Upper lobe of right lung (tissue), 1 donor: Measurements from ENCODE around the gene GLCCI1. TPM values are rescaled to one million over a fixed set of nuclear protein-coding genes. Genes with fewer than 3 reads are reported as not detected.

Experiments used
- ATAC-seq: fragments of 200-7000 bp; cut with Tn5 transposase; one replicate; pipeline ENCODE4 v1.9.1; 2020; ENCODE audit warnings: mild to moderate bottlenecking, moderate library complexity
- DNase-seq: peaks from one replicate; pipeline ENCODE4 v3.0.0-alpha.2; 2020
- H3K27ac ChIP-seq: fragments of 200-600 bp; one replicate; pipeline ENCODE4 v1.8.0; 2022
- H3K27me3 ChIP-seq: fragments of 200-600 bp; one replicate; pipeline ENCODE4 v1.8.0; 2022; ENCODE audit warnings: mild to moderate bottlenecking
- H3K36me3 ChIP-seq: fragments of 200-600 bp; one replicate; pipeline ENCODE4 v1.8.0; 2022
- H3K4me1 ChIP-seq: fragments of 200-600 bp; one replicate; pipeline ENCODE4 v1.8.0; 2022
- H3K4me3 ChIP-seq: fragments of 200-600 bp; one replicate; pipeline ENCODE4 v1.8.0; 2022; ENCODE audit warnings: mild to moderate bottlenecking
- H3K9me3 ChIP-seq: fragments of 200-600 bp; one replicate; pipeline ENCODE4 v1.8.0; 2022
- intact Hi-C: fragments of 100-400 bp; cut with DNase I; formaldehyde crosslinking; loops from one replicate; pipeline ENCODE4 v1.11.0; 2022
- long read RNA-seq: library from polyadenylated mRNA; unstranded; transcript quantifications from one replicate; pipeline ENCODE4 v2.0.0, GENCODE V29; 2021
- total RNA-seq: library from RNA; stranded (reverse); fragmentation: NEBNext Ultra II Directional; extraction: Animal tissue kit (Norgen Biotek cat#: 25700); gene quantifications from one replicate; pipeline ENCODE4 v1.2.1, GENCODE V29; 2021
- TF ChIP-seq, protein P1 (sequence below): fragments of 200-600 bp; IDR thresholded peaks from one replicate; pipeline ENCODE4 v1.8.0; 2022; ENCODE audit warnings: antibody characterized with exemption
- donor health status: DM: no; HTN: yes; CAD: no; lungs with severe emphysema.

The GLCCI1 gene
- total RNA-seq, result 45.1 TPM
- long read RNA-seq, full-length matches to known transcripts, result 11 of 30 reads
- long read RNA-seq, partial matches to known transcripts, result 0 of 30 reads
- long read RNA-seq, other reads (novel, unspliced or antisense), result 19 of 30 reads

DNA sequence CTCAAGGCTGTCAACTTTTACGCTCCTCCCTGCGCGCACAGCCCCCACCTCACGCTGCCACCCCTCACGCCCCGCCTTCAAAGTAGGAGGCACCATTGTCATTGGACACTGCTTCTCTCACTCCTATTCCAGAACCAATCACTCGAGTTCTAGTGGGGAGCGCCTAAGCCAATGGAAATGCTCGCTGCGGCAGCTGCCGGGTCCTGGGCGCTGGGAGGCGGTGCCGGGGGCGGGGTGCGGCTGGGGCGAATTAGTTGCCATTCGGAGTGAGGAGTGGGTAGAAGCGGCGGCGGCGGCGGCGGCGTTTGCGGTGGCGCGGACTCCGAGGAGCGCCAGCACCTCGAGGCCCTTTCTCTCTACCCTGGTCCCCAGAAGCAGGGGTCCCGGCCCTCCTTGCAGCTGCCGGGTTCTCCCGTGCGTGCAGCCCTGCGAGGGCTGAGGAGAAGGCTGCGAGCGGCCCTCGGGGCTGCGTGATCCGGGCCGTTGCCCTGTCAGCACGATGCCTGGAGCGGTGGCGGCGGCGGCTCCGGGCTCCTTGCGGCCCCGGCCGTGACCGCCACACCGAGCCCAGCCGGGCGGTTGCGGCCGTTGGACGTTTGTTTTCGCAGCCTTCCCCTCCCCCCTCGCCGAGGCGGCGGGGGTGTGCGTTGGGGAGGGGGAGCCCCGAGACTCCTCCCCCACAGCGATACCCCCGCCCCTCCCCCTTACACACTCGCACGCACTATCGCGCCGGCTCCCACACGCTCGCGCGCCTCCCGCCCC lies at the start of gene GLCCI1:
Gene GLCCI1, plus strand, starts transcription at position 253 of the 762 bp plus-strand sequence. CDS start 555 bp downstream, outside the sequence.
- peak within 1 kb of the TSS; percentile 96 for H3K27ac ChIP-seq
- TF ChIP-seq, protein P1, sequence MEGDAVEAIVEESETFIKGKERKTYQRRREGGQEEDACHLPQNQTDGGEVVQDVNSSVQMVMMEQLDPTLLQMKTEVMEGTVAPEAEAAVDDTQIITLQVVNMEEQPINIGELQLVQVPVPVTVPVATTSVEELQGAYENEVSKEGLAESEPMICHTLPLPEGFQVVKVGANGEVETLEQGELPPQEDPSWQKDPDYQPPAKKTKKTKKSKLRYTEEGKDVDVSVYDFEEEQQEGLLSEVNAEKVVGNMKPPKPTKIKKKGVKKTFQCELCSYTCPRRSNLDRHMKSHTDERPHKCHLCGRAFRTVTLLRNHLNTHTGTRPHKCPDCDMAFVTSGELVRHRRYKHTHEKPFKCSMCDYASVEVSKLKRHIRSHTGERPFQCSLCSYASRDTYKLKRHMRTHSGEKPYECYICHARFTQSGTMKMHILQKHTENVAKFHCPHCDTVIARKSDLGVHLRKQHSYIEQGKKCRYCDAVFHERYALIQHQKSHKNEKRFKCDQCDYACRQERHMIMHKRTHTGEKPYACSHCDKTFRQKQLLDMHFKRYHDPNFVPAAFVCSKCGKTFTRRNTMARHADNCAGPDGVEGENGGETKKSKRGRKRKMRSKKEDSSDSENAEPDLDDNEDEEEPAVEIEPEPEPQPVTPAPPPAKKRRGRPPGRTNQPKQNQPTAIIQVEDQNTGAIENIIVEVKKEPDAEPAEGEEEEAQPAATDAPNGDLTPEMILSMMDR, result no peak
- ATAC-seq (peak; percentile 97), DNase-seq (peak; percentile 98)
- intact Hi-C loops, result no loop called here
- no peaks in the 10 kb centered on the region for H3K4me1 ChIP-seq
- peak within 1 kb of the TSS; percentile 97 for H3K4me3 ChIP-seq
- no peaks in the 10 kb centered on the region for H3K9me3 ChIP-seq
- no peaks in the 10 kb centered on the region for H3K36me3 ChIP-seq
- no peaks in the 10 kb centered on the region for H3K27me3 ChIP-seq

DNA sequence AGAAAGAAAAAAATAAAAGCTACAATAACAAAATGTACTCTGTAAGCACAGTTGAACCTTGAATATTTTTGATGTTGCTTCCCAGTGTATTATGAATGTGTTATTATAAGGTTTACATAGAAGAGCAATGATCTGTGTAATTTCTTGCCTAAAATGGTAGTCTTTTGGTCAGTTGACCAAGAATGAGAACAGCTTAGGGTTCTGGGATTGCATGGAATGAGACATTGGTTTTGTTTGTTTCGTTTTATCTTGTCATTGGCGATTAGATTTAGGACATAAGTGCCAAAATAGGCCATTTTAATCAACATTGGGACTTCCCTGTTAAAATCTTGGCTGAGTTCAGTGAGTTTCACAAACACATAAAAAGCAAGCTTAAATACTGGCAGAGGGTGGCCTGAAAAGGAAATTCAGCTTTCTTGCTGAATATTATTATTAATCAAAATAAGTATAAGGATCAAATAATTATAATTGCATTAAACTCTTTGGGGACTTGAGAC lies 49.1 kb upstream of the GLCCI1 start:
- Histone ChIP-seq H3K9me3 (no peaks in the 10 kb centered on the region), H3K4me1 (no peaks in the 10 kb centered on the region), H3K36me3 (no peaks in the 10 kb centered on the region), H3K27ac (no peak overlapping the region), H3K4me3 (no peak overlapping the region), H3K27me3 (no peaks in the 10 kb centered on the region)
- intact Hi-C loops, result no loop called here
- TF ChIP-seq, protein P1, result no peak
- DNase-seq (no peak), ATAC-seq (no peak)

DNA sequence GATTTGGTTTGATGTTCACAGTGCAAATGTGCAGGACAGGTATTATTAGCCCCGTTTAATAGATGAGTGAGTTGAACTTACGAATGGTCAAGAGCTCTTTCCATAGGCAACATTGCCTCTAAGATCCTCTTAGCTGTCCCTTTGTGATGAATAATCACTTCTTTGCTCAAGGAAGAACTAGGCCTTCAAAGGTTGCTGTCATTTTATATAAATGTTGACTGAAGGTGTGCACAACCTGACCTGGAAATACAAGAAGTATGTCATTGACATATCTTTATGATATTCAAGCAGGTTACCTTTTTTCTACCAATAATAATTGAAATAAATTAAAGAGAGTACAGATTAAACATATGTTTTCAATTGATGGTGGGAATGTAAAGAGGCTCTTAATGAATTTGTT lies 48.5 kb upstream of the GLCCI1 start:
- Histone ChIP-seq H3K4me3 (no peak overlapping the region), H3K4me1 (no peaks in the 10 kb centered on the region), H3K27me3 (no peaks in the 10 kb centered on the region), H3K36me3 (no peaks in the 10 kb centered on the region), H3K9me3 (no peaks in the 10 kb centered on the region), H3K27ac (no peak overlapping the region)
- intact Hi-C loops, result no loop called here
- DNase-seq (no peak), ATAC-seq (no peak)
- TF ChIP-seq, protein P1, result no peak

DNA sequence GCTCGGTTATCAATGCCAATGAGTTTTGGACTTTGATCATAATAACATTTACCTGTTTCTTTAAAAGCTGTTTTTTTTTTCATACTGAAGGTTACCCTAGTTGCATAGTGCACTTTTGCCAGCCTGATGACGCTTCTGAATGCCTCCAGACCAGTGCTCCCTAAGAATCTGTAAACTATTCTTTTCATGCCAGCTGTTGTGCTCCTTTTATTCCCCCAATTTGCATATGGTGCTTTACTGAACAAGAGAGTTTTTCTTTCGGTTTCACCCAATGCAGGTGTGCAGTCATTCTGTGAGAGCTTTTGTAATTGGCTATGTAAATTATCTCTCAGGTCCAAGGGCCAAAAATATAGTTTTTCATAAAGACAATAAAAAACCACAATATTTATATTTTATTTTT lies 48.1 kb upstream of the GLCCI1 start:
- ATAC-seq (no peak), DNase-seq (no peak)
- H3K9me3 ChIP-seq, result no peaks in the 10 kb centered on the region
- no peaks in the 10 kb centered on the region for H3K36me3 ChIP-seq
- no peaks in the 10 kb centered on the region for H3K27me3 ChIP-seq
- no peak overlapping the region for H3K27ac ChIP-seq
- H3K4me3 ChIP-seq, result no peak overlapping the region
- TF ChIP-seq, protein P1, result no peak
- intact Hi-C loops, result no loop called here
- no peaks in the 10 kb centered on the region for H3K4me1 ChIP-seq

DNA sequence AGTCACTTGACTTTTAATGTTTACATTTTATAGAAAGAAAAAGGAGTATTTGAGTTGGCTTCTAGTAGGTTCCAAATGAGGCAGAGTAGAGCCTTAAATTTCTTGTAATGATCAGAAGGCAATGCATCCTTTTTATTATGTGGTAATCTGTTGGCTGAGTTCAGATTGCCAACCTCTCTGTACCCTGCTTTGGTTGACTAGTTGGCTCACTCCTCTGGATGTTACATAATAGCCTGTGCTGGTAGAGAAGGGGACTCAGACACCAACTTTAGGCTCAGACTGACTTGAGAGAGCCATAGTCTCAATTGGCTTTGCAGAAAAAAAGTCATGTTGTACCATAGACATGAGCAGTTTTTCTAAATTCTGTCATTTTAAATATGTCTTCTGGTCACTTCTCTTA lies 46.8 kb upstream of the GLCCI1 start:
- ATAC-seq, result peak; percentile 80
- Histone ChIP-seq H3K27ac (no peak overlapping the region), H3K36me3 (no peaks in the 10 kb centered on the region)

More for the DNA sequence above, 46.8 kb upstream of the GLCCI1 start:
- Histone ChIP-seq H3K4me3 (no peak overlapping the region), H3K4me1 (no peaks in the 10 kb centered on the region), H3K27me3 (no peaks in the 10 kb centered on the region), H3K9me3 (no peaks in the 10 kb centered on the region)
- intact Hi-C loops, result no loop called here
- DNase-seq, result no peak
- TF ChIP-seq, protein P1, result no peak
